CD4-positive, alpha-beta T cell treated with Interferon alpha-2 for 1 hour (primary cell): Measurements from ENCODE around the gene EHBP1.
"Not testable (repeated sequence)": the region's sequence is repeated elsewhere in the genome, so short reads cannot be mapped to it uniquely, and the experiment has no call there.

ENCODE experiments used
- DNase-seq, 2 donors: peaks; one replicate each; pipeline ENCODE4 v3.0.0-alpha.2; 2020 to 2022

The EHBP1 gene

DNA sequence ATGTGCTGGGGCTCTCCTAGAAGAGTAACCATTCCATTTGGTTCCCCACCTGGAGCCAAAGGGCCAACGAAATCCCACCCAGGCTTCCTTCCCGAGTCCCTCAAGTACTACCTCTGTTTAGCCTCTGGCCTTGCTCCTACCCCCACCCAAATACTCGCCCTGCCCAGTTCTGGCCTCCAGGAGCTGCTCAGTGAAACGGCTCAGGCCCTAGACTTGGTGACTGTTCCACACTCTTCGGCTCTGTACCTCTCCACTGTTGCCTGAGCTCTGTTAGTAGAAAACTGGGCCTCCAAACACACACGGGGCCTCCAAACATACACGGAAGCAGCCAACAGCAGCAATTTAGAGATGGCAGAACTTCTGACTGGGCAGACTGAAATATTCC, 349.3 kb downstream of the EHBP1 start:
- no peak for DNase-seq

DNA sequence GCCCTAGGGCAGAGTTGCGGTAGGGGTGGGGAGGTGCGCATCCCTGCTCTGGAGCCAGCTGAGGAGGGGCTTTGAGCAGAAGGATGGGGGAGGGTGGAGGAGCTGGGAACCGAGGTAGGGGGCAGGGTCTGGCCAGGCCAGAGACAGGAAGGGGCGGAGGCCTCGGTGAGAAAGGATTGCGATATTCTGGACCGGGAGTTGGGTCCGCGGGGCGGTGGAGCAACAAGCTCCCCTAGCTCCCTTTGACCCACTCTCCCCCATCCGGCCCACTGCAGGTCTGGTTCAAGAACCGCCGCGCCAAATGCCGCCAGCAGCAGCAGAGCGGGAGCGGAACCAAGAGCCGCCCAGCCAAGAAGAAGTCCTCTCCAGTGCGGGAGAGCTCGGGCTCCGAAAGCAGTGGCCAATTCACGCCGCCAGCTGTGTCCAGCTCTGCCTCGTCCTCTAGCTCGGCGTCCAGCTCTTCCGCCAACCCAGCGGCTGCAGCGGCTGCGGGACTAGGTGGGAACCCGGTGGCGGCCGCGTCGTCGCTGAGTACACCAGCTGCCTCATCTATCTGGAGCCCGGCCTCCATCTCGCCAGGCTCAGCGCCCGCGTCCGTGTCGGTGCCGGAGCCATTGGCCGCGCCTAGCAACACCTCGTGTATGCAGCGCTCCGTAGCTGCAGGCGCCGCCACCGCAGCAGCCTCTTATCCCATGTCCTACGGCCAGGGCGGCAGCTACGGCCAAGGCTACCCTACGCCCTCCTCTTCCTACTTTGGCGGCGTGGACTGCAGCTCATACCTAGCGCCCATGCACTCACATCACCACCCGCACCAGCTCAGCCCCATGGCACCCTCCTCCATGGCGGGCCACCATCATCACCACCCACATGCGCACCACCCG, 350.0 kb downstream of the EHBP1 start:
- no peak for DNase-seq

DNA sequence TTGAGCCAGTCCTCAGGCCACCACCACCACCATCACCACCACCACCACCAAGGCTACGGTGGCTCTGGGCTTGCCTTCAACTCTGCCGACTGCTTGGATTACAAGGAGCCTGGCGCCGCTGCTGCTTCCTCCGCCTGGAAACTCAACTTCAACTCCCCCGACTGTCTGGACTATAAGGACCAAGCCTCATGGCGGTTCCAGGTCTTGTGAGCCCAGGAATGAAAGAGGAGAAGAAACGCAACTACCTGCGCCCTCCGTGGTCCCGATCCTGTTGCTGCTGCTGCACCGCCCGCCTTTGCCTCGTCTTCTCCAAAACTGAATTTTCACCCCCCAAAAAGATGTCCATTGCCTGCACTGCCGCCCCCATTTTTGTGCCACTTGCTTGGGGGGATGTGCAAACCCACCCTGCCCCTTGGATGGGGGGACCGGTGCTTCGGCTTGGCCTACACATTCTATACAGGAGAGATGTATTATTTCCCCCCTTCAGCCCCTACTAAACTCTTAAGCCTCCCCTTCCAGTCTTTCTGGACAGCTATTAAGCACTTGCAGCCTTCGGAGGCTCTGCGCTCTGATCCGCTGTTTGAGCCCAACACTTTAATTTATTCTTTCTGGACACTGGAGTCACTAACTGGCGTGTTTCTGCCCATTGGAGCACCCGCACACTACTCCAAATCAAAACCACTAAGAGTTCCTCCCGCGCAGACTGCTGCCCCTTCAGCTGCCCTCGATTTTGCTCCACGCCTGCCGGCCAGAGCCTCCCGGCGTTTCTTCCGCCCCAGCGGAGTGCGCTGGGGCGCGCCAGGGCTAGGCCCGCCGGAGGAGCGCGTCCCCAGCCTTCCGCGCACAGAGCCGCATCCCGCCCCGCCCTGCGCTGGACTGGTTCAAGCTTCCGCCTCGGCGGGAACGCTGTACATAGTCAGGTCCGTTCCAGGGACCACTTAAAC, 350.9 kb downstream of the EHBP1 start:
- DNase-seq, result peak in 1 of 2 donors; percentile 1

DNA sequence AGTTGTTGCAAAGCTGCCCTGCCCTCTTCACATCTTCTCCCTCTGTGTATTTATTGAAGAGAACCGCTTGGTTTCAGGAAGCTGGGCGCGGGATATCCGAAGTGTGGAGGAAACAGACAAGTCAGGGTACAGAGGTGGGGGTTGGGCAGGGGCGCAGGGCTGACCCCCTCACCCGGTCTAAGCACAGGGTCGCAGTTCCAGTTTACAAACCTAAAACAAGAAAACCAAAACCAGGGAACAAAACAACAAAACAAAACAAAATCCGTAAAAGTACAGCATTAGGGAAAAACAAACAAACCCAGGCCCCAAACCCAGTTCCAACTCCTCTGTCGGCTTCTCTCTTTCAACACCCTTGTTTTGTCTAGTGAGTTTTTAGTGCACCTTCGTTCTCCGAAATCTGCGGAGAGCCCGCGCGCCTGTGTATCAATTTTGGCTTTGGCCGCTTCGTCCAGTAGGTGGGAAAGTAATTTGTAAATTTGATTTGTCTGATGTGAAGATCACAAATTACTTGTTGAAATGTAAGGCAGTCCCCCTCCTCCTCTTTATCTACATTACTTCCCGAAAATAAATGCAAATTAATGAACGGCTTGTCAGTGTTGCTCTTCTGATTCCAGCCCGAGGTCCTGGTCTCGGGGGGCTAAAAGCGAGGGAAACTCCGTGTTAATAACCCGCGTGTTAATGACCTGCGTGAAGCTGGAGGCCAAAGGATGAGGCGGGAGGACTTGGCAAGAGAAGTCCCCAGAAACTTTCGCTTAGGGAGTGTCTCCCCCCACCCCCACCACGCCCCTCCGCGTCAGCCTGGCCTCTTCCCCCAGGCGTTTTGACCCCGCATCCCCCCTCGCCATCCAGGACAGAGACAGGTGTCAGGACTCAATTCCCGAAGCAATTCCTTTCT, 352.0 kb downstream of the EHBP1 start:
- no peak for DNase-seq

DNA sequence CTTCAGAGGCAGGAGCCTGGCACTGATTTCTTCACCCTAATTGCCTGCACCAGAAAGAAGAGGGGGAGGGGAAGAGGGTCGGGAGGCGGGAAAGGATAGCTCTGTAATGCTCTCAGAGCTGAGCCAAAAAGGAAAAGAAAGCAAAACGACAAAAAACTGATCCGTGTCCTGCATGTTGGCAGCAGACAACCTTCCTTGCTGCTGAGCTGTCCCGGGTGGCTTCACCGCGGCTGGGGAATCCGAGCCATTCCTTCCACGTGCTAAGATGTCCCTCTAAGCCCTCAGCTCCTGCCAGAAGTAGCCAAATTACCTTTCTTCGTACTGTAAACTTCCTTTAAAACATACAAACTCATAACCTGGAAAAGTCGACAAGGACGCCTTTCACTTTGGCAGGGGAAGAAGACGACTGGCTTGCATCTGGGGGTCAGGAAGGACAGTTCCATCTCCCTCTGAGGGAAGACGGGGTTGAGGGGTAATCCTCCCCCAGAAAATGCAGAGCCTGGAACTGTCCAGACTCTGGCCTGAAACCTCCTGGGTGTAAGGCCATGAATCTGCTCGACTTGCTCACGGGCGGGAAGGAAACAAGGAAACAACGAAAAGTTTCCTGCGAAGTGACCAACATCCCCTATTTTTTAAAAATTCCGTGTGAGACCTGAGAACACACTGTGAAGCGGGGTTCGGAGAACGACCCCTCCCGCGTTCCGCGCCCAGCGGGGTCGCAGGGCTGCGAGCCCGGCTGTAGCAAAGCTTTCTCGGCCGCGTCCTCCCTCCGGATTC, 352.8 kb downstream of the EHBP1 start:
- no peak for DNase-seq

DNA sequence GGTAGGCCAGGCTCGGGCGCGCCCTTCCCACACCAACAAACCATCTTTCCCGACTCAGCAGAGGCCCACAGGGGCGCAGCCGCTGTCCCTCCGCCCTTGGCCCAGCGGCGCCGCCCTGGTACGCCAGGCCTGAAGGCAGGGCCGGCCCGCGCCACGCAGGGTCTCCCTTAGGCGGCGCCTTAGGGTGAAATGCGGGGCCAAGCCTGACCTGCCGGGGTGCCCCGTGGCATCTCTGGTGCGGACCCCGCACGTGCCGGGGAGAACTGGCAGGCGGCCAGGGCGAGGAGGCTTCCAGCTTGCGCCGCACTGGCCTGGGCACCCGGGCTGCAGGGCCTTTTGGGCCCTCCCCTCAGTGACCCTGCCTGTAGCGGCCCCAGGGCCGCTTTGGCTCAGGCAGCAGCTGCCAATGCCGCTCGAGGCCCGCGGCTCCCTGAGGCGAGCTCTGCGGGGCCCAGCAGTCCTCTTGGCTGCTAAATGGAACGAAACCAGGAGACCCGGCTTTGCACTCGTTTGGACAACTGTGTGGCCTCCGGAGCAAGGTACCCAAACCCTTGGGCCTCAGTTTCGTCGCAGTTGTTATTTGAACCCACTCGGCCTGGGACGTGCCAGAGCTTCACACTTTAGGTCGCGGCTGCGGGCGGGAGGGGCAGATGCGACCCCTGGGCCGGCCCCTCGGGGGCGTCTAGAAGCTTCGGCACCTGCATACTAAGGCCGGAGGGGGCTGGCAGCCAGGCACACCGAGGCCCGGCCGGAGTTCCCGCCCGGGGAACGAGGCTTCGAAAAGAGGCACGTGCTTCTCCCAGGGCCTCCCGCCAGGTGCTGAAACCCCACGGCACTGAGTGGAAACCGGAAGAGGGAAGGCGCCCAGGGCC, 353.6 kb downstream of the EHBP1 start:
- DNase-seq, result no peak

DNA sequence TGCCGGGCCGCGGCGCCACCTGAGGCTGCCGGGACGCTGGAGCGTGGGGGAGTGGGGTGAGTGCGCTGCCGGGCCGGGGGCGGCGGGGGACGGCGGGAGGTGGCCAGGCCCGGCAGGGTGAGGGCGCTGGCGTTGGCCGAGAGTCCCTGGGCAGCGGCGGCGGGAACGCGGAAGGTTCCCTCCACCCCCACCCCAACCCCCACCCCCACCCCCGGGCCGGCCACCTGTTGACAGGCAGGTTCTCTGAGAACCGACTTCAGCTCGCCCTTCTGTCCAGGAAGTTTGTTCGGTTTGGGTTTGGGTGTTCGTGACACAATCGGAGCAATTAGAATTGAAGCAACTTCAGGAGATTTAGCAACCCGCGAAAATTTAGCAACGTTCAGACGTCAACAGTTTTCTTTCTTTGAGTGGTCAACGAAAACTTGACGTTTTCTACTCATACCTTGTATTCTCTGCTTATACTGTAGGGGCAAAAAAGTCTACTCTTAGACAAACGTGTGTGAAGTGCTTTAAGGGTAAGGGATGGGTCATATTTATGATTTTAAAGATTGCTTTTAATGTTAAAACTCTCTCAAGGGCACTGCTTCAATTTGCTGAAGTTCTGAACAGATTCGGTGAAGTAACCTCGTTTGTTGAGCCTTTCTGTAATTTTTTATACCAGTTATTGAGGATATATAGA, 354.4 kb downstream of the EHBP1 start:
- no peak for DNase-seq

DNA sequence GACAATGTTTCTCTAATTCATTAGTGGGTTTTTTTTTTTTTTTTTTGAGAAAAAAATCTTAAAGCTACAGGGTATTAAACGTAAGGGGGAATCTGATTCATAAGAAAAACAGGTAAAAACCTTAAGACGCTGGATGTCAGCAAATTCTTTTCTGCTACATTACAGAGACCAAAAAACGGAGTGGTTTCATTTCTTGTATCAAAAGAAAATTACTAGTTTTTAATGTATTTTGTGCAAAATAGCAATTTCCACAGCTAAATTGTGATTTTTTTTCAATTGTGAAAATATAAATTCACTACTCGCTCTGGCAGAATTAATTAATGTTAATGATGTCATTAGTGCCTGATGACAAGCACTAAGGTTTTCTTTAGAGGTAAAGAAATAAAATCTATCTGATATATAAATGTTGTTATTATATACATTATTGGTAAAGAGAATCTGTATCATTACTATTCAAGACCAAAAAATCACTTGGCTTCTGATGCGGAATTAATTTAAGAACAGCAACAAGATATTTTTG, 355.0 kb downstream of the EHBP1 start:
- DNase-seq, result no peak

DNA sequence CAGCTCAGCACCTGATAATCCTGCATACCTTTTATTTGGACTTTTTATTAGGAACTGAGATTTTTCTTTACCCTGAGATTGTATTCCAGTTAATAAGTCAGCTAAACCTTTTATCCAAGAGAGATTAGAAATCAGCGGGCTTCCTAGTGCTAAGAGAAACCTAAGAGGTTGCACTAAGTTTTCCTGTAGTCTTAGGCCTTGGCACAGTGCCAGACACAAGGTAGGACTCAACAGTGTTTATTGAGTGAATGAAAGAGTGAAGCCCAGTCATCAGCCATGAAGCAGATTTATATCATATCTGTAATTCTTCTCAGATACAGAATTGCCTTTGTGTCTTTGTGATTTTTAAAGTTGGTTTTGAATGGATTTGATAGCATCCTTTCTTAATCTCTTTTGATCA, 358.7 kb downstream of the EHBP1 start:
- no peak for DNase-seq

DNA sequence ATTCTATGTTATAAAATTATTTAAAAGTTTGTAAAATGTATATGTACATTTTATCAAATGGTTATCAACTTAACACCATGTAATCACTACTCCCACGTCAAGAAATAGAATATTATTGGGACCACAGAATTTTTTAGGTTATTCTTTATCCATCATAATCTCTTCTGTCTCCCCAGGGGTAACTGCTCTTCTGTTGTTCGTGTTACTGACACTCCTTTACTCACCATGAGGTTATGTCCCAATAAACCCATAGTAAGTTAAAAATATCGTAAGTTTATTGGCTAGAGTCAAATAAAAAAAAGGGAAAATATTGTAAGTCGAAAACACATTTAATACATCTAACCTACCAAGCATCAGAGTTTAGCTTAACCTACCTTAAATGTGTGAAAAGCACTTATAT, 359.1 kb downstream of the EHBP1 start:
- DNase-seq, result no peak

DNA sequence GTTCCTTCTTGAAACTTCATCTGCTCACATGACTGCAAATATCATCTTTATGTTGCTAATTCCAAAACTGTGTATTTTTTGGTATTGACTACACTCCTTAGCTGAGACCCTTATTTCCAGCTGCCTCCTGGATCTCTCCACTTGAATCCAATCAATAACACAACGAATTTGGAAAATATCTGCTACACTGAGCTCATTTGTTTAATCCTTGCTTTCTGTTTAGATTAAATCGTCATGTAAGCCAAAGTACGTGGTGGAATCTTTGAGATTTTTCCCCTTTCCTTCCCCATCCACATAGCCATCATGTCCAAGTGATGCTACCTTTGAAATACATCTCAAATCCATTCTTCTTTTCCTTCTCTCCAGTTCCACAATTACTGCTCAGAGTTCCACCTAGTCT, 360.8 kb downstream of the EHBP1 start:
- DNase-seq, result no peak

DNA sequence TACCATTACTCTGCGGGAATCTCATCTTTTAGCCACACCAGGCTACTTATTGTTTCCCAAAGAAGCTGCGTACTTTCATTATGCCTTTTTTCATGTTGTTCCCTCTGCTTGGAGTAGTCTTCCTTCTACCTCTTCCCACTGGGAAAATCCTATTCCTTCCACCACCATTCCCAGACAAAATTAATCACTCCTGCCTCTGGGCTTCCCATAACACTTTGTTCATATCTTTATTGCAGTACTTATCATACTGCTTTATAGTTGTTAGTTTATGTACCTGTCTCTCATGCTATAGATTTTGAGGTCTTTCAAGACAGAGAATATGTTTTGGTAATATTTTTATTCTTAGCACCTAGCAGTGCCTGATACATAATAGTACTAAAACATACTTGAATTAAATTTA, 361.3 kb downstream of the EHBP1 start:
- DNase-seq, result no peak

DNA sequence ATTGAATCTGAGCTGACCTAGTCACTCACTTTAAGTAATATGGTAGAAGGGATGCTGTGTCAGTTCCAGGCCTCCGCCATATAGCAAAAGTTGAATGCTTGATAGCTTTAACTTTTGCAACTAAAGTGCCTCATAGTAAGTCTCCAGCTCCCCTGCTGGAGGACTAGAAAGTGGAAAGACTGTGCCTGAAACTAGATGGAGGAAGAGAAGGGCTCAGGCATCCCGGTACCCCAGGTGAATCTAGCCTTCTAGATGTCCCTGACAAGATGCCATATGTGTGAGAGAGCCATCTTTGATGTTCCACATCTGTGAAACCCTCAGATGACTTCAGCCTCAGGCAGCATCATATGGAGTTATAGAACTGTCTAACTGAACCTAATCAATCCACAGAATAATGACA, 366.2 kb downstream of the EHBP1 start:
- DNase-seq, result no peak

DNA sequence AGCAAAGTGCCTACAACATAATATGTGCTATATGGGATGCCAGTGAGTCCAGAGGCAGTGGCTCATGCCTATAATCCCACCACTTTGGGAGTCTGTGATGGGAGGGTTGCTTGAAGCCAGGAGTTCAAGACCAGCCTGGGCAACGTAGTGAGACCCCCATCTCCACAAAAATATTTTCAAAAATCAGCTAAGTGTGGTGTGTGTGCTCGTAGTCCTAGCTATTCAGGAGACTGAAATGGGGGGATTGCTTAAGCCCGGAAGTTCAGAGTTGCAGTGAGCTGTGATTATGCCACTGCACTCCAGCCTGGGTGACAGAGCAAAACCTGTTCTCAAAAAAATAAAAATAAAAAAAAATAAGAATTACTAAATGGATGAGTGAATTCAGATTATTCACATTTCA, 368.5 kb downstream of the EHBP1 start:
- DNase-seq, result no peak

DNA sequence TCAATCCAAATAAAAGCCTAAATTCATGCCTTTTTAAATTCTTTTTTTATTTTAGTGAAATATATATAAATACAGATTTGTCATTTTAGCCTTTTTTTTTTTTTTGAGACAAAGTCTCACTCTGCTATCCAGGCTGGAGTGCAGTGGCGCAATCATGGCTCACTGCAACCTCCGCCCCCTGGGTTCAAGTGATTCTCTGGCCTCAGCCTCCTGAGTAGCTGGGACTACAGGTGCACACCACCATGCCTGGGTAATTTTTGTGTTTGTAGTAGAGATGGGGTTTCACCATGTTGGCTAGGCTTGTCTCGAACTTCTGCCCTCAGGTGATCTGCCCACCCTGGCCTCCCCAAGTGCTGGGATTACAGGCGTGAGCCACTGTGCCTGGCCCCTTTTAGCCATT, 368.9 kb downstream of the EHBP1 start:
- DNase-seq, result not testable (repeated sequence)

DNA sequence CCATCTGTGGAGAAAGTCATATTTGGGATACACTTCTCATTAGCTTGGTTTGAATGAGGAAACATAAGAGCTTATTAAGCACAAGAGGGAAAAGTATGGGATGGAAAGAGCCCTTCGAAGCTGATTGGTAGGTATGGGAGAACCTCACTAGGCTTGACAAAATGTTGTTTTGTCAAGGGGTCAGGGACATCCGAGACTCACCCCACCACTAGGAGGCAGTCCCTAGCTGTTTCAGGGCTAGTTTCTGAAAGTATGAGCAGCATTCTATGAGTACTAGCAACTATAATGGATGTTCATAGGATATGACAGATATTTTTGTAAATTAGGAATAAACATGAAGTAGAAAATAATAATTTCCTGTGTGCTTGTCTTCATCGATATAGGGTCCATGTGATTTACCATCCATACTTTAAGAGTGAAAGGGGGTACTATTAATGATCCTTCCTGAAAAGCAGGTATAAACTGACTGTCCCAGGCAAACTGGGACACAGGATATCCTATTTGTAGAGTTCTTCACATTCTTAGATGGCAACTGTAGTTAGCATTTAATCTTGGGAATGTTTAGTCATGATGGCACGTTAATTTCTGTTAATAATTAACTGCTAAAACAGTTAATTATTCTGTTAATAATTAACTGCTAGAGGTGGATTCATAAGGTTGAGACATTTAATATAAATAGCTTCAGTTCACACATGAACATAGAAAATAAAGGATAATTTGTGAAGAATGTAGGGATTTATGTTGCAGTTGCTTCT, 373.5 kb downstream of the EHBP1 start:
- DNase-seq, result no peak

DNA sequence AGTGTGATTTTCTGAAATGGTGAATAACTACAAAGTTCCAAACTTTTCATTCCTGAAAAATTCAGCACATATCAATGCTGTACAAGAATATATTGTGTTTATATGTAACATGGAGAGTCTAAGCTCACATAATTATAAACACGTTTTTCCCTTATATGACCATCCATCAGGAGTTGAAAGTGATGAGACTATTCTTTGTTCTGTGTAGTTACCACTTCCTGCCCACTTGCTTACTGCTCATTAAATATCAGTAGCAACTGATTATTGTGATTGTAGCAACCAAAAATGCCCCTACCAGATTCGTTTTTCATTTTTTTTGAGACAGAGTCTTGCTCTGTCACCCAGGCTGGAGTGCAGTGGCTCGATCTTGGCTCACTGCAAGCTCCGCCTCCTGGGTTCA, 375.9 kb downstream of the EHBP1 start:
- no peak for DNase-seq

DNA sequence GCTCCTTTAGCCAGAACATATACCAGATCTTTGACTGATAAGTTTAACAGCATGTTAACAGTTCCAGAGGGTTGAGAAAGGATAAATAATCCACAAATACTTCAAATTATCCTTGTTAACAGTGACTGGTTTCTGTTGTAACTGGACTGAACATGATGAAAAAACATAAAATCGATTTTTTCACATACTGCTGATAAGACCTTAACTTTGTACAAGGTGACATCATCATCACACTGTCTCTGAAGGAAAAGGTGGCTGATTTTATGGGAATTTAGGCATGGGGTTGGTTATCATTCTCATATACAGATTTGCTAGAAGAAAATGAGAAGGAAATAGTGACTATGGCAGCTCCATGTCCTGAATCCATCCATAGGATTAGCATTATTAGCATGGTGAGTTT, 381.2 kb downstream of the EHBP1 start:
- DNase-seq, result no peak

DNA sequence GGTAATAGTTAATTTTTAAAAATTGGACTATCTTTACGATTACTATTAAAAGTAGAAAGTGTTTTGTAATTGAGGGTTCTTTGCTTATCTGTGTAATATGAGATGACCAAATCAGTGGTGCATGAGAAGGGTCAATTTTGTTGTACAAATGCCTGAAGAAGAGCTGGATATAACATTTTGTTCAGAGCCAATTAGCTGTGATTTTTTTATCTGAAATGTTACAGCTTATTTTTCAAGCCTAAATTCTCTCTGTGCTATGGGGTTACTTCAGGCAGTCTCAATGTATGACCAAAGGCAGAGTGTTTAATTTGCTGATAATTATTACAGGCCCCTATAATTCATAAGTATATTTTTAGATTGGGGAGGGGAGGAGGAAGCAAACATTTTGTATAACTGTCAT, 386.9 kb downstream of the EHBP1 start:
- DNase-seq, result no peak
